Brain microvascular endothelial cell (primary cell): Measurements from ENCODE around the gene GALNT5.

Experiments
- DNase-seq: peaks from one replicate; pipeline ENCODE4 v3.0.0-alpha.2; 2020
- H3K27ac ChIP-seq: fragments of 250-450 bp; sonication (Bioruptor Pico); 2 replicates; pipeline ENCODE4 v1.5.1; 2020; ENCODE audit warnings: mild to moderate bottlenecking, moderate library complexity
- H3K27me3 ChIP-seq: fragments of 250-450 bp; sonication (Bioruptor Pico); replicated peaks from 2 replicates; pipeline ENCODE4 v1.5.1; 2020; ENCODE audit warnings: mild to moderate bottlenecking
- H3K36me3 ChIP-seq: fragments of 250-450 bp; sonication (Bioruptor Pico); replicated peaks from 2 replicates; pipeline ENCODE4 v1.5.1; 2020; ENCODE audit warnings: mild to moderate bottlenecking
- H3K4me3 ChIP-seq: 2 replicates; pipeline ENCODE4 v1.5.1; 2011; ENCODE audit warnings: low read depth, mild to moderate bottlenecking, control low read depth, low read length, moderate library complexity
- in situ Hi-C: cut with HindIII; loops from 2 replicates; pipeline ENCODE4 v1.10.0; 2017; ENCODE audit warnings: low sequenced_read_pairs, low pct_ligation_motif_present
- TF ChIP-seq, protein P1 (sequence below): IDR thresholded peaks from 2 replicates; pipeline ENCODE4 v1.5.1; 2011; ENCODE audit warnings: low read depth, mild to moderate bottlenecking, moderate library complexity, low read length, control low read depth, inconsistent platforms; ENCODE audit errors: missing control alignments

The GALNT5 gene

DNA sequence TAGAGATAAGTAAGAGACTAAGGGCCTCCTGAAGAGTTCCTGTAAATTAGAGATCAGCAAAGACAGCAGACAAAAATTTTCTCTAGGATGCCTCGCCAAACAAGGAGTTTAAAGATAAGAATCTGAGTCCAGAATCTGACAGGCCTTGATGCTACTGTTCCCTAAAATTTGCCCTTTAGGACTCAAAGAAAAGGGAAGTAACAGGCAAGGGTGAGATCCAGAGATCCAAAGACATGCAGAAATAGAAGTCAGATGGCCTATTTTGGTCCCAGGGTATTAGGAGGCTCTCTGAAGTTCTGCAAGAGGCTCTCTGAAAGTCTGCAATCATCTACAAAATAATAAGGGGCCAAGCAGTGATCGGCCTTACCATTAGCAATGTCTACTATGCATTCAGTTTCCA lies 33.0 kb downstream of the GALNT5 start:
- Histone ChIP-seq H3K36me3 (no peaks in the 10 kb centered on the region), H3K4me3 (no peak overlapping the region), H3K27me3 (no peaks in the 10 kb centered on the region), H3K27ac (no peak overlapping the region)
- TF ChIP-seq, protein P1, sequence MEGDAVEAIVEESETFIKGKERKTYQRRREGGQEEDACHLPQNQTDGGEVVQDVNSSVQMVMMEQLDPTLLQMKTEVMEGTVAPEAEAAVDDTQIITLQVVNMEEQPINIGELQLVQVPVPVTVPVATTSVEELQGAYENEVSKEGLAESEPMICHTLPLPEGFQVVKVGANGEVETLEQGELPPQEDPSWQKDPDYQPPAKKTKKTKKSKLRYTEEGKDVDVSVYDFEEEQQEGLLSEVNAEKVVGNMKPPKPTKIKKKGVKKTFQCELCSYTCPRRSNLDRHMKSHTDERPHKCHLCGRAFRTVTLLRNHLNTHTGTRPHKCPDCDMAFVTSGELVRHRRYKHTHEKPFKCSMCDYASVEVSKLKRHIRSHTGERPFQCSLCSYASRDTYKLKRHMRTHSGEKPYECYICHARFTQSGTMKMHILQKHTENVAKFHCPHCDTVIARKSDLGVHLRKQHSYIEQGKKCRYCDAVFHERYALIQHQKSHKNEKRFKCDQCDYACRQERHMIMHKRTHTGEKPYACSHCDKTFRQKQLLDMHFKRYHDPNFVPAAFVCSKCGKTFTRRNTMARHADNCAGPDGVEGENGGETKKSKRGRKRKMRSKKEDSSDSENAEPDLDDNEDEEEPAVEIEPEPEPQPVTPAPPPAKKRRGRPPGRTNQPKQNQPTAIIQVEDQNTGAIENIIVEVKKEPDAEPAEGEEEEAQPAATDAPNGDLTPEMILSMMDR = no peak
- no peak for DNase-seq
- in situ Hi-C loops = no loop called here

DNA sequence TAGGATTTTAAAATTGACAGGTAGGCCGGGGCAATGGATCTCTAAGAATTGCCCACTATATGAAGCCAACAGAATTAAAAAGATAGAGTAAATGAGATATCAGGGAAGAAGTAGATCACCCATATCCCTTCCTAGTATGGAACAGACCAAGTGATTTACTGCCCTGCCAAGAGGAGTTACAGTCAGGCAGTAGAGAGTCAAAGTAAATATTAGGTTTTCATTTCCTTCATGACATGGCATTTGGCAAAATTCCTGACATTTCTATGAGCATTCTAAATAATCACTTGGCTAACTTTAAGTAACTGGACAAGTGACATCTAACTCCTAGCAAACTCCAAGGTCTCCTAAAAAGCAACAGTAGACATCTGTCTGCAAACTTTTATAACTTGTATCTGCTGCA lies 33.5 kb downstream of the GALNT5 start:
- H3K27ac ChIP-seq = no peak overlapping the region
- H3K36me3 ChIP-seq = no peaks in the 10 kb centered on the region
- TF ChIP-seq, protein P1 = no peak
- H3K27me3 ChIP-seq = no peaks in the 10 kb centered on the region
- in situ Hi-C loops = no loop called here
- no peak for DNase-seq
- H3K4me3 ChIP-seq = no peak overlapping the region

DNA sequence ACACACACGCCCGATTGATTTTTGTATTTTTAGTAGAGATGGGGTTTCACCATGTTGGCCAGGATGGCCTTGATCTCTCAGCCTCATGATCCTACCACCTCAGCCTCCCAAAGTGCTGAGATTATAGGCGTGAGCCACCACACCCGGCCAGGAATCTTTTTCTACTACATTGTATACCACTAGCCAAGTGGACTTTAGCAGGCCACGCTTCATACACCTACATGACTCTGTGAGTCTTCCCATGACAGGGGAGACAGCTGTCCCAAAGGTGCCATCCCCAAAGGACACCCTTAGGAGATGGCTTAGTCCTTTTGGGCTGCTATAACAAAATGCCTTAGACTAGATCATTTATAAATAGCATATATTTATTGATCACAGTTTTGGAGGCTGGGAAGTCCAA lies 35.3 kb downstream of the GALNT5 start:
- DNase-seq = no peak
- Histone ChIP-seq H3K27ac (no peak overlapping the region), H3K36me3 (no peaks in the 10 kb centered on the region), H3K27me3 (no peaks in the 10 kb centered on the region), H3K4me3 (no peak overlapping the region)
- in situ Hi-C loops = no loop called here
- TF ChIP-seq, protein P1 = no peak

DNA sequence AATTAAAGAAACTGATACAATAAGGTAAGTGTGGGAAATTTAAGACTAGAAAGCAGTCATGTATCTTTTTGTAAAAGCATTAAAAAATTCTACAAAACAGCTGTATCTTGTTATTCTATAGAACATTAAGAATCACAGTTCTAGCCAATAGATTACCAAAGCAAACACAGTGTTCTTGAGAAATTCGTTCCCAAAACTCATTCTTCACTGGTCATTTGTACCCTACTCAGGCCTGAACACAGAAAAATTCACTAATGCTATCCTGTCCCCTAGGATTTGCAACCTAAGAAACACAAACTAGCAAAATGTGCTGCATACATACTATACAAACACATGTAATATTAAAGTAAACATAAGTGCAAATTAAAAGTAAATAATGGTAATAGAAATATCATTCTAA lies 39.0 kb downstream of the GALNT5 start:
- TF ChIP-seq, protein P1 = no peak
- no peak for DNase-seq
- H3K27me3 ChIP-seq = no peaks in the 10 kb centered on the region
- H3K27ac ChIP-seq = no peak overlapping the region
- no peak overlapping the region for H3K4me3 ChIP-seq
- no peaks in the 10 kb centered on the region for H3K36me3 ChIP-seq
- in situ Hi-C loops = no loop called here

DNA sequence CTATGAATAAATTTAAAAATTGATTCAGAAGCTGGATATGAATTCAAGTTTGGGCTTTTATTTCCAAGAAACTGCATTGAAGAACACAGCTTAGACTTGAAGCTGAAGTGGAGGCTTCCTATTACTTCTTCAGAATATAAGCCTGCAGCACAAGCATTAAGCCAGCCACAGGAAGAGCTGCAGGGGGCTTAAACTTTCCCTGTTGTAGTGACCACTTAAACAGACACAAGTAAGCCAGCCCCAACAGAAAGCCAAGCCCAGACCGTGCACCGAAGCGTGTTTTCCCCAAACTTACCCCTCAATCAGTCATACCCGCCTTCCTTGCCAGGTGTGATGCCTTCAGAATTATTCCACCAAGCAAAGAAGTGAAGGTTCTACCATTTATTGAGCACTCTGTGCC lies 39.5 kb downstream of the GALNT5 start:
- DNase-seq = no peak
- H3K27me3 ChIP-seq = no peaks in the 10 kb centered on the region
- in situ Hi-C loops = no loop called here
- TF ChIP-seq, protein P1 = no peak
- no peak overlapping the region for H3K27ac ChIP-seq
- no peaks in the 10 kb centered on the region for H3K36me3 ChIP-seq
- H3K4me3 ChIP-seq = no peak overlapping the region

DNA sequence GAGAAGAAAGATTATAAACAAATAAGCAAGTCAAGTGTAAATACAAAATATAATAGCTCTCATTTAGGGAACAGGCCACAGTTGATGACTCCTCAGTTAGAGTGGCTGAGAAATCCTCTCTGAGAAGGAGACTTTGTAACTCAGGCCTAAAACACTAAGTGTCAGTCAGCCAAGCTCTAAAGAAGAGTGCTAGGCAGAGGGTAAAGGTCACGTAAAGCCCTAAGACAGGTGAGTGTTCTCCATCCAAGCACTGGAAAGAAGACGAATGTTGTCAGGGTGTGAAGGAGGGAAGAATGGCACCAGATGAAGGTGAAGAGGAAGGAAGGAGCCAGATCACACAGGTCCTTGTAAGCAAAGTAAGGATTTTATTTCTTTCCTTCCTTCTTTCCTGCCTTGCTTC lies 43.8 kb downstream of the GALNT5 start:
- Histone ChIP-seq H3K27me3 (no peaks in the 10 kb centered on the region), H3K36me3 (no peaks in the 10 kb centered on the region), H3K27ac (no peak overlapping the region), H3K4me3 (no peak overlapping the region)
- TF ChIP-seq, protein P1 = no peak
- DNase-seq = no peak
- in situ Hi-C loops = no loop called here
